ENCODE measurements around the gene CD22. TPM values are rescaled to one million over a fixed set of nuclear protein-coding genes. Genes with fewer than 3 reads are reported as not detected.
A peak's percentile ranks its signal among the peaks of the same experiment; 100 is the strongest.
"Not testable (repeated sequence)": the region's sequence is repeated elsewhere in the genome, so short reads cannot be mapped to it uniquely, and the experiment has no call there.

Gene CD22
- total RNA-seq, 4 donors from 2014 or later, result 0.91 to 4.2 TPM; not detected in 2

- intact Hi-C loops (cut with DNase I; ENCODE audit: low total_unique reads), result no loop called here
- no peak for TF ChIP-seq POLR2A (IDR thresholded peaks at IDR 0.05)
- TF ChIP-seq CTCF (IDR thresholded peaks at IDR 0.05), result no peak
- no peak for DNase-seq (ENCODE audit: low spot score in 2 of 2)
- whole genome bisulfite sequencing, 2 donors, result 47 to 50% methylated on average over 1 of the region's 1 CpG
- H3K4me3 ChIP-seq (ENCODE audit: low read depth, poor library complexity, severe bottlenecking), result no peak overlapping the region
Observed at GRCh38 chr19:35377656-35378055, 48.7 kb downstream of the CD22 start.

- 96% methylated on average over 3 of the region's 3 CpGs for WGBS, 2 donors
- peak in 1 of 2 donors; percentile 13 for DNase-seq (ENCODE audit: low spot score in 2 of 2)
- no peak overlapping the region for H3K4me3 ChIP-seq (ENCODE audit: low read depth, poor library complexity, severe bottlenecking)
- no peak for TF ChIP-seq CTCF (IDR thresholded peaks at IDR 0.05)
- intact Hi-C loops (cut with DNase I; ENCODE audit: low total_unique reads), result no loop called here
Observed at GRCh38 chr19:35378356-35378755, 49.4 kb downstream of the CD22 start.

GRCh38 chr19:35379545-35379944, 50.6 kb downstream of the CD22 start:
- DNase-seq (ENCODE audit: low spot score in 2 of 2), result peak in 1 of 2 donors; percentile 37
- 93% methylated on average over 5 of the region's 5 CpGs for WGBS, 2 donors
- intact Hi-C loops (cut with DNase I; ENCODE audit: low total_unique reads); H3K4me3 ChIP-seq (ENCODE audit: low read depth, poor library complexity, severe bottlenecking): not testable (repeated sequence)

- 40 to 69% methylated on average over 1 of the region's 1 CpG for WGBS, 2 donors
- no peak overlapping the region for H3K4me3 ChIP-seq (ENCODE audit: low read depth, poor library complexity, severe bottlenecking)
- peak in 1 of 2 donors; percentile 39 for DNase-seq (ENCODE audit: low spot score in 2 of 2)
- TF ChIP-seq POLR2A (IDR thresholded peaks at IDR 0.05) (no peak), CTCF (IDR thresholded peaks at IDR 0.05) (no peak)
- intact Hi-C loops (cut with DNase I; ENCODE audit: low total_unique reads), result no loop called here
Observed at GRCh38 chr19:35379992-35380391, 51.0 kb downstream of the CD22 start.

GRCh38 chr19:35380450-35381124, 51.6 kb downstream of the CD22 start:
- intact Hi-C loops (cut with DNase I; ENCODE audit: low total_unique reads), result no loop called here
- peak in 1 of 2 donors; percentile 74 for DNase-seq (ENCODE audit: low spot score in 2 of 2)
- no peak for TF ChIP-seq CTCF (IDR thresholded peaks at IDR 0.05)
- no peak for TF ChIP-seq POLR2A (IDR thresholded peaks at IDR 0.05)
- 67 to 71% methylated on average over 9 of the region's 9 CpGs for WGBS, 2 donors
- no peak overlapping the region for H3K4me3 ChIP-seq (ENCODE audit: low read depth, poor library complexity, severe bottlenecking)

- peak in 1 of 2 donors; percentile 7 for DNase-seq (ENCODE audit: low spot score in 2 of 2)
- intact Hi-C loops (cut with DNase I; ENCODE audit: low total_unique reads), result no loop called here
- H3K4me3 ChIP-seq (ENCODE audit: low read depth, poor library complexity, severe bottlenecking), result no peak overlapping the region
- TF ChIP-seq CTCF (IDR thresholded peaks at IDR 0.05) (no peak), POLR2A (IDR thresholded peaks at IDR 0.05) (no peak)
- WGBS, 2 donors, result 73 to 80% methylated on average over 3 of the region's 3 CpGs
Observed at GRCh38 chr19:35381318-35381717, 52.3 kb downstream of the CD22 start.
